SK-N-SH treated with all-trans-retinoic acid at 6 μM for 48 hours (cell line): Measurements from ENCODE around the gene TFAM.

Experiments
- ATAC-seq: fragments of 200-7000 bp; cut with Tn5 transposase; 3 replicates; pipeline ENCODE4 v1.9.1; 2020; ENCODE audit warnings: mild to moderate bottlenecking, moderate library complexity
- ARNTL ChIP-seq: fragments of 450-650 bp; formaldehyde crosslinking; IDR thresholded peaks from 2 replicates; pipeline ENCODE4 v1.5.0; 2020; ENCODE audit warnings: low read depth, mild to moderate bottlenecking, moderate library complexity, borderline replicate concordance
- BACH2 ChIP-seq: fragments of 250-450 bp; sonication (Bioruptor Pico); IDR thresholded peaks from 2 replicates; pipeline ENCODE4 v1.9.0; 2021; ENCODE audit warnings: mild to moderate bottlenecking, borderline replicate concordance
- CREB5 ChIP-seq: fragments of 250-450 bp; sonication (Bioruptor Pico); IDR thresholded peaks from 2 replicates; pipeline ENCODE4 v1.5.1; 2020; ENCODE audit warnings: low read depth, mild to moderate bottlenecking, moderate library complexity
- CSDC2 ChIP-seq: fragments of 250-450 bp; sonication (Bioruptor Pico); IDR thresholded peaks from 2 replicates; pipeline ENCODE4 v1.5.0; 2020; ENCODE audit warnings: mild to moderate bottlenecking, moderate library complexity
- CSRNP3 ChIP-seq: fragments of 250-450 bp; sonication (Bioruptor Pico); IDR thresholded peaks from 2 replicates; pipeline ENCODE4 v1.5.1; 2021; ENCODE audit warnings: mild to moderate bottlenecking, moderate library complexity
- ESRRG ChIP-seq: fragments of 250-450 bp; sonication (Bioruptor Pico); IDR thresholded peaks from 2 replicates; pipeline ENCODE4 v1.6.1; 2021; ENCODE audit warnings: mild to moderate bottlenecking
- GLIS3 ChIP-seq: fragments of 250-450 bp; sonication (Bioruptor Pico); IDR thresholded peaks from 2 replicates; pipeline ENCODE4 v1.5.0; 2020; ENCODE audit warnings: mild to moderate bottlenecking, moderate library complexity
- ISL1 ChIP-seq: fragments of 250-450 bp; sonication (Bioruptor Pico); IDR thresholded peaks from 2 replicates; pipeline ENCODE4 v2.1.2; 2022; ENCODE audit warnings: mild to moderate bottlenecking, moderate library complexity
- OSR1 ChIP-seq: fragments of 250-450 bp; sonication (Bioruptor Pico); IDR thresholded peaks from 2 replicates; pipeline ENCODE4 v1.8.0; 2022; ENCODE audit warnings: moderate library complexity, mild to moderate bottlenecking, inconsistent platforms
- PATZ1 ChIP-seq: fragments of 250-450 bp; sonication (Bioruptor Pico); IDR thresholded peaks from 2 replicates; pipeline ENCODE4 v1.8.0; 2020; ENCODE audit warnings: mild to moderate bottlenecking, moderate library complexity, borderline replicate concordance
- POU6F1 ChIP-seq: fragments of 250-450 bp; sonication (Bioruptor Pico); IDR thresholded peaks from 2 replicates; pipeline ENCODE4 v1.8.0; 2021; ENCODE audit warnings: low read depth, mild to moderate bottlenecking, moderate library complexity, borderline replicate concordance
- PPARA ChIP-seq: fragments of 250-450 bp; sonication (Bioruptor Pico); IDR thresholded peaks from 2 replicates; pipeline ENCODE4 v1.5.0; 2020; ENCODE audit warnings: mild to moderate bottlenecking, borderline replicate concordance
- SNAI2 ChIP-seq: fragments of 250-450 bp; sonication (Bioruptor Pico); IDR thresholded peaks from 2 replicates; pipeline ENCODE4 v1.5.0; 2020; ENCODE audit warnings: mild to moderate bottlenecking, moderate library complexity
- TCF4 ChIP-seq: fragments of 250-450 bp; sonication (Bioruptor Pico); IDR thresholded peaks from 2 replicates; pipeline ENCODE4 v1.8.0; 2021; ENCODE audit warnings: mild to moderate bottlenecking, moderate library complexity, borderline replicate concordance
- TOX ChIP-seq: fragments of 250-450 bp; sonication (Bioruptor Pico); IDR thresholded peaks from 2 replicates; pipeline ENCODE4 v1.8.0; 2021; ENCODE audit warnings: mild to moderate bottlenecking, moderate library complexity, borderline replicate concordance
- TSHZ2 ChIP-seq: fragments of 250-450 bp; sonication (Bioruptor Pico); IDR thresholded peaks from 2 replicates; pipeline ENCODE4 v1.5.0; 2020; ENCODE audit warnings: mild to moderate bottlenecking, moderate library complexity
- ZC3H10 ChIP-seq: fragments of 250-450 bp; sonication (Bioruptor Pico); IDR thresholded peaks from 2 replicates; pipeline ENCODE4 v1.5.1; 2021; ENCODE audit warnings: mild to moderate bottlenecking, moderate library complexity
- ZFP3 ChIP-seq: fragments of 250-450 bp; sonication (Bioruptor Pico); IDR thresholded peaks from 2 replicates; pipeline ENCODE4 v1.5.0; 2020; ENCODE audit warnings: mild to moderate bottlenecking, moderate library complexity
- ZFP30 ChIP-seq: fragments of 450-650 bp; formaldehyde crosslinking; IDR thresholded peaks from 2 replicates; pipeline ENCODE4 v1.5.0; 2022; ENCODE audit warnings: mild to moderate bottlenecking, moderate library complexity
- ZNF565 ChIP-seq: fragments of 450-650 bp; formaldehyde crosslinking; conservative IDR thresholded peaks from 2 replicates; pipeline ENCODE4 v1.5.0; 2020; ENCODE audit warnings: low read depth, mild to moderate bottlenecking, moderate library complexity
- ZNF70 ChIP-seq: fragments of 450-650 bp; formaldehyde crosslinking; IDR thresholded peaks from 2 replicates; pipeline ENCODE4 v1.5.0; 2020; ENCODE audit warnings: mild to moderate bottlenecking, moderate library complexity

TFAM gene

GRCh38 chr10:58372607-58373441 is 12.4 kb upstream of the TFAM start (continued):
- no peak for TF ChIP-seq PATZ1

GRCh38 chr10:58373442-58373827 is 11.8 kb upstream of the TFAM start:
- ATAC-seq = no peak
- TF ChIP-seq ZFP30 (CRISPR knock-in tag) (no peak), TCF4 (CRISPR knock-in tag) (no peak), CREB5 (CRISPR knock-in tag) (no peak), OSR1 (CRISPR knock-in tag) (no peak), PATZ1 (no peak), TOX (no peak), ZC3H10 (CRISPR knock-in tag) (no peak), ISL1 (CRISPR knock-in tag) (no peak), CSRNP3 (no peak), TSHZ2 (no peak), GLIS3 (CRISPR knock-in tag) (no peak), PPARA (no peak), ZFP3 (CRISPR knock-in tag) (no peak), POU6F1 (CRISPR knock-in tag) (no peak), ESRRG (no peak)

- ATAC-seq = no peak
- TF ChIP-seq ARNTL (CRISPR knock-in tag) (no peak), SNAI2 (no peak), CSDC2 (CRISPR knock-in tag) (no peak), TCF4 (CRISPR knock-in tag) (no peak), OSR1 (CRISPR knock-in tag) (no peak), PPARA (no peak), ZNF70 (CRISPR knock-in tag) (no peak), POU6F1 (CRISPR knock-in tag) (no peak), ZFP3 (CRISPR knock-in tag) (no peak), CREB5 (CRISPR knock-in tag) (no peak), ZNF565 (CRISPR knock-in tag) (no peak), GLIS3 (CRISPR knock-in tag) (no peak), ISL1 (CRISPR knock-in tag) (no peak), BACH2 (CRISPR knock-in tag) (no peak), TOX (no peak)
Observed at GRCh38 chr10:58382489-58382995, 2.7 kb upstream of the TFAM start.
